Mucosa of descending colon (tissue), 3 donors: Measurements from ENCODE around the gene SYT17. TPM values are rescaled to one million over a fixed set of nuclear protein-coding genes. Genes with fewer than 3 reads are reported as not detected.

Source experiments
- ATAC-seq: fragments of 200-7000 bp; cut with Tn5 transposase; one replicate; pipeline ENCODE4 v1.9.1; 2020; ENCODE audit warnings: mild to moderate bottlenecking, moderate library complexity
- DNase-seq, 3 donors: peaks; one replicate each; pipeline ENCODE4 v3.0.0-alpha.2; 2020
- H3K36me3 ChIP-seq: fragments of 200-600 bp; one replicate; pipeline ENCODE4 v1.8.0; 2021; ENCODE audit warnings: low read depth, mild to moderate bottlenecking
- H3K4me1 ChIP-seq: fragments of 200-600 bp; one replicate; pipeline ENCODE4 v1.8.0; 2021; ENCODE audit warnings: low read depth, mild to moderate bottlenecking
- H3K4me3 ChIP-seq: fragments of 200-600 bp; one replicate; pipeline ENCODE4 v1.8.0; 2021; ENCODE audit warnings: mild to moderate bottlenecking
- H3K9me3 ChIP-seq: fragments of 200-600 bp; one replicate; pipeline ENCODE4 v1.8.0; 2021; ENCODE audit warnings: mild to moderate bottlenecking
- intact Hi-C, 2 donors: fragments of 100-400 bp; cut with DNase I in 1 of 2; cut with micrococcal nuclease in 1 of 2; formaldehyde crosslinking; loops; one replicate each; pipeline versions ENCODE4 v1.11.0 to v1.11.1; 2022; cut with DNase I, micrococcal nuclease
- total RNA-seq, 3 donors: library from RNA; stranded (reverse); fragmentation: NEBNext Ultra II Directional in 2 of 3; extraction: Animal tissue kit (Norgen Biotek cat#: 25700) in 2 of 3; gene quantifications; one replicate each; pipeline versions ENCODE4 v1.2.1 to v1.2.4, GENCODE V29; 2021 to 2023
- TF ChIP-seq, protein P1 (sequence below): fragments of 200-600 bp; IDR thresholded peaks from one replicate; pipeline ENCODE4 v1.8.0; 2022; ENCODE audit warnings: antibody characterized with exemption, mild to moderate bottlenecking
- donor health status: DM: no; HTN: no; CAD: no; lungs with moderate emphysema.
- donor health status: DM: no; HTN: no; CAD: no.
- donor health status: DM: no; HTN: yes; CAD: no.

Gene SYT17
- total RNA-seq, 3 donors from 2014 or later: 4.9 to 13.3 (median 5.9) TPM

DNA sequence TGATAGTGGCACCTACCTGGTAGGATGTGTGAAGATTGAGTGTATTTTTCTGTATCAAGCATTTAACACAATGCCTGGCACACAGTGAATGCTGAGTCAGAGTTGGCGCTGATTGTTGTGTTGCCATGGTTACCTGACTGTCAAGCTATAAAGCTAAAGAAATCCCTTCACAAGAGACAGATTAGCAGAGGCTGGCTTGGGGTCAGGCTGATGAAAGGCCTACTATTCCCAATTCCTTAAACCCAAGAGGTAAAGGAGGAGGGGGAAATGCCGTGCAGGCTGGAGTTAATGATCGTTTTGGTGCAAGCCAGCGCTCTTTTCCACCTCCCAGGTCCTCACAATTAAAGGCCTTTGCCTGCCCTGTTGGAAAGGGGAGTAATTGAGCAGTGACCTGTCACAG lies 123.4 kb downstream of the SYT17 start:
- ATAC-seq: peak; percentile 25

DNA sequence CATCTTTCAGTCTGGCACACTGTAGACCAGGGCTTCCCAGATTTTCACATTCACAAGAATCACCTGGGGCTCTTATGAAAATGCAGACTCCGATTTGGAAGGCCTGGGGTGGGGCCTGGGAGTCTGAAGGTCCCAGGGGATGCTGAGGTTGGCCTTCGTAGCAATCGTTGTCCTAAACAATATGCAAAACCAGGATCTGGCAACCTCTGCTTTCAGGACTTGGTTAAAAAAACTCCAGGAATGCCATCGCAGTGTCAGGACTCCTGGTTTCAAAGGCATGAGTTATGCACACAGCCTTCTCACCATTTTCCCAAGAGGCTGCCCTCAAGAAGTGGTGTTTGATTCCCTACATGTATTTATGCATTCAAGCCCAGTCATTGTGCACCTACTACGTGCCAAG lies 124.1 kb downstream of the SYT17 start:
- no peak for ATAC-seq
- no peak overlapping the region for H3K4me3 ChIP-seq
- no peak for DNase-seq
- no peaks in the 10 kb centered on the region for H3K36me3 ChIP-seq
- intact Hi-C loops: no loop called here
- no peaks in the 10 kb centered on the region for H3K4me1 ChIP-seq
- TF ChIP-seq, protein P1, sequence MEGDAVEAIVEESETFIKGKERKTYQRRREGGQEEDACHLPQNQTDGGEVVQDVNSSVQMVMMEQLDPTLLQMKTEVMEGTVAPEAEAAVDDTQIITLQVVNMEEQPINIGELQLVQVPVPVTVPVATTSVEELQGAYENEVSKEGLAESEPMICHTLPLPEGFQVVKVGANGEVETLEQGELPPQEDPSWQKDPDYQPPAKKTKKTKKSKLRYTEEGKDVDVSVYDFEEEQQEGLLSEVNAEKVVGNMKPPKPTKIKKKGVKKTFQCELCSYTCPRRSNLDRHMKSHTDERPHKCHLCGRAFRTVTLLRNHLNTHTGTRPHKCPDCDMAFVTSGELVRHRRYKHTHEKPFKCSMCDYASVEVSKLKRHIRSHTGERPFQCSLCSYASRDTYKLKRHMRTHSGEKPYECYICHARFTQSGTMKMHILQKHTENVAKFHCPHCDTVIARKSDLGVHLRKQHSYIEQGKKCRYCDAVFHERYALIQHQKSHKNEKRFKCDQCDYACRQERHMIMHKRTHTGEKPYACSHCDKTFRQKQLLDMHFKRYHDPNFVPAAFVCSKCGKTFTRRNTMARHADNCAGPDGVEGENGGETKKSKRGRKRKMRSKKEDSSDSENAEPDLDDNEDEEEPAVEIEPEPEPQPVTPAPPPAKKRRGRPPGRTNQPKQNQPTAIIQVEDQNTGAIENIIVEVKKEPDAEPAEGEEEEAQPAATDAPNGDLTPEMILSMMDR: no peak
- no peaks in the 10 kb centered on the region for H3K9me3 ChIP-seq

More for the DNA sequence above, 123.4 kb downstream of the SYT17 start:
- Histone ChIP-seq H3K36me3 (no peaks in the 10 kb centered on the region), H3K9me3 (no peaks in the 10 kb centered on the region), H3K4me3 (no peak overlapping the region), H3K4me1 (no peaks in the 10 kb centered on the region)
- peak in 1 of 3 donors; percentile 2 for DNase-seq
- intact Hi-C loops: no loop called here
- TF ChIP-seq, protein P1: no peak

DNA sequence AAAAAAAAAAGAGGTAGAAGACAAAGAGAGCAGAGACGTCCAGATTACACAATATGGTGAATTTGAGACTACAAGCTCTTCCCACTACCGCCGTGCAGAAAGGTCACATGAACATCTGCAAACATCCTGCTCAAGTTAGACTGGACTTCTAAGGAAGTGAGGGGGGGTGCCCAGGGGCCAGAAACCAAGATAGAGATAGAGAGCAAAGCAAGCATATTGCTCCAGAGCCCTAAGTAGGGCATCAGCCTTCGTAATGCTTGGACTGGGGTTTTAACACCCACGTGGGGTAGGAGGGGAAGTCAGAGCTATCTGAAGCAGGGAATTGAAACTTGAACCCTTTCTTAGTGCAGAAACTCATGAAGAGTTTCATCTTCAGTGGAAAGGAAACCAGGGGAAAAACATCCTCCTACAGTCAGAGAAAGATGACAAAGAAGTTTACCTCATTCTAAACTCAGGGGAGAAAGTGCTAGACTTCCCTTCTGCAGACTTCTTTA lies 126.2 kb downstream of the SYT17 start:
- intact Hi-C loops: no loop called here
- H3K4me1 ChIP-seq: no peaks in the 10 kb centered on the region
- peak; percentile 37 for ATAC-seq
- no peaks in the 10 kb centered on the region for H3K9me3 ChIP-seq
- H3K36me3 ChIP-seq: no peaks in the 10 kb centered on the region
- DNase-seq: peak in 1 of 3 donors; percentile 50
- TF ChIP-seq, protein P1: no peak
- H3K4me3 ChIP-seq: no peak overlapping the region

DNA sequence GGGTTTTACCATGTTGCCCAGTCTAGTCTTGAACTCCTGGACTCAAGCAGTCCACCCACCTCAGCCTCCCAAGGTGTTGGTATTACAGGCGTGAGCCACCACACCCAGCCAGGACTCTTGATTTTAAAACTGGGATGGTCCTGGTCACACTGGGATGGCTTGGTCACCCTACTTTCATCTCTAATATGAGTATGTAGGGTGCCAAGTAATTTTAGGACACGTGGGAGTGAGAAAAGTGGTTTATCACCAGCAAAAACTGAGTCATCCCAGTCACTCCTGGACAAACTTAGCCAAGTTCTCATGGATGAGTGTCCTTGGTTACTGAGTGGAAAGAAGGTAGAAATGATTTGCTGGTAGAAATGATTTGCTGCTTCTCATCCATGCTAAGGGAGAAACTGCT lies 127.4 kb downstream of the SYT17 start:
- ATAC-seq (no peak), DNase-seq (no peak)
- Histone ChIP-seq H3K9me3 (no peaks in the 10 kb centered on the region), H3K4me3 (no peak overlapping the region), H3K4me1 (no peaks in the 10 kb centered on the region), H3K36me3 (no peaks in the 10 kb centered on the region)
- TF ChIP-seq, protein P1: no peak
- intact Hi-C loops: no loop called here

DNA sequence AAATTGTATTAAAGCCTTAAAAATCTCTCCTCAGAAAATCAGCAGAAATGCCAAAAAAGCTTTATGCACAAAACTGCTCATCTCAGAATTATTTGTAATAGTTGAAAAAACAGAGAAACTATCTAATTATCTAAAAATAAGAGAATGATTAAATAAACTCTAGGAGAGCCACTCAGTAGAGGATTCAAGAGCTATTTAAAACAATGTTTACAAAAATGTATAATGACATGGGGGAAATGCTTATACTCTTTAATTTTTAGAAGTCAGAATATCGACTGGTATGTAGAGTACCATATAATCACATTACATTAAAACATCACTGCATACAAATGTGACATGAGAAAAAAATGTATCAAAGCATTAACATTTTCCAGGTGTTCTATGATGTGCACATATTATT lies 129.4 kb downstream of the SYT17 start:
- intact Hi-C loops: no loop called here
- no peak overlapping the region for H3K4me3 ChIP-seq
- no peak for ATAC-seq
- no peaks in the 10 kb centered on the region for H3K4me1 ChIP-seq
- H3K9me3 ChIP-seq: no peaks in the 10 kb centered on the region
- DNase-seq: no peak
- TF ChIP-seq, protein P1: no peak
- no peaks in the 10 kb centered on the region for H3K36me3 ChIP-seq

DNA sequence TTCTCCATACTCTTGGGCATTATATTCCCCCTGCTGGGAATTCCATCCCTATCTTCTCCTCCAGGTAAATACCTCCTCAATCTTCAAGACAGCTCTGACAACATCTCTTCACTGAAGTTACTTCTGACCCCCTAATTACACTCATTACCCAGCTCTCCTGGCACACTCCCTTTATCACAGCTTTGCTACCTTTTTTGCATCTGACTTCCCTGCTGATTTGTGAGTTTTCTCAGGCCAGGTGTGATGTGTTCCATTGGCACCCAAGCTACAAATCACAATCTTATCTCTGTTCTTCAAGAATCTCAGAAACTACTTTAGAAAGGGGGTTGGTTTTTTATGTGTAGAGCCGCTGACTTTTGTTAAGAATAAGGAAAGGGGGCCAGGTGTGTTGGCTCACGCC lies 131.5 kb downstream of the SYT17 start:
- DNase-seq (no peak), ATAC-seq (no peak)
- Histone ChIP-seq H3K36me3 (no peaks in the 10 kb centered on the region), H3K4me3 (no peak overlapping the region), H3K9me3 (no peaks in the 10 kb centered on the region), H3K4me1 (no peaks in the 10 kb centered on the region)
- intact Hi-C loops: no loop called here
- TF ChIP-seq, protein P1: no peak
